ENCODE data around the gene PTPRD. TPM values are rescaled to one million over a fixed set of nuclear protein-coding genes. Genes with fewer than 3 reads are reported as not detected.
A peak's percentile ranks its signal among the peaks of the same experiment; 100 is the strongest.

The PTPRD gene
- total RNA-seq, 1 donor from 2014 or later = 136 TPM

DNA sequence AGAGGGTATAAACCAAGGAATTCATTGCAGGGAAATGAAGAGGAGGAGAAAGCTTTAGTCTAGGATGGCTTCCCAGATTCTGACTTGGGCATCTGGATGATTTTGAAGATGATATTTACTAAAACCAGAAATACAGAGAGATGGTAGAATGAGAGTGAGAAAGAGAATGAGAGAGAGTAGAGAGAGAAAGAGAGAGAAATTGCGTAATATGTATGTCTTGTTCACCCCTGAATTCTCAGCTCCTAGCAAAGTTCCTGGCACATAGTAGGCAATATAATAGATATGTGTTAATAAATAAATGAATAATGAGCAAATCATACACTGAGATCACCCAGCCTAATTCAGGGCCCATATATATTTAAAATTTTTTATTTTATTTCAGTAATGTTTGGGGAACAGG is 1723.7 kb downstream of the PTPRD start:
- no peaks in the 10 kb centered on the region for H3K27me3 Mint-ChIP-seq (ENCODE audit: insufficient read depth, low read depth)
- no peaks in the 10 kb centered on the region for H3K36me3 Mint-ChIP-seq
- Histone ChIP-seq H3K79me2 (ENCODE audit: low read depth) (no peaks in the 10 kb centered on the region), H3K27ac (no peak overlapping the region), H2AFZ (replicated peaks) (no peak overlapping the region), H3K9me3 (ENCODE audit: low read depth) (no peaks in the 10 kb centered on the region), H3K4me1 (peaks cover 5% of the 10 kb centered on the region), H3K4me2 (no peak overlapping the region), H3K27me3 (no peaks in the 10 kb centered on the region), H4K20me1 (ENCODE audit: low read depth) (no peaks in the 10 kb centered on the region), H3F3A (ENCODE audit: low read depth) (no peaks in the 10 kb centered on the region), H3K36me3 (no peaks in the 10 kb centered on the region), H3K9ac (no peak overlapping the region), H3K4me3 (no peak overlapping the region)
- TF ChIP-seq EZH2 (IDR thresholded peaks at IDR 0.05) (no peak), EZH2phosphoT487 (IDR thresholded peaks at IDR 0.05) (no peak)
- TF ChIP-seq, protein P1, sequence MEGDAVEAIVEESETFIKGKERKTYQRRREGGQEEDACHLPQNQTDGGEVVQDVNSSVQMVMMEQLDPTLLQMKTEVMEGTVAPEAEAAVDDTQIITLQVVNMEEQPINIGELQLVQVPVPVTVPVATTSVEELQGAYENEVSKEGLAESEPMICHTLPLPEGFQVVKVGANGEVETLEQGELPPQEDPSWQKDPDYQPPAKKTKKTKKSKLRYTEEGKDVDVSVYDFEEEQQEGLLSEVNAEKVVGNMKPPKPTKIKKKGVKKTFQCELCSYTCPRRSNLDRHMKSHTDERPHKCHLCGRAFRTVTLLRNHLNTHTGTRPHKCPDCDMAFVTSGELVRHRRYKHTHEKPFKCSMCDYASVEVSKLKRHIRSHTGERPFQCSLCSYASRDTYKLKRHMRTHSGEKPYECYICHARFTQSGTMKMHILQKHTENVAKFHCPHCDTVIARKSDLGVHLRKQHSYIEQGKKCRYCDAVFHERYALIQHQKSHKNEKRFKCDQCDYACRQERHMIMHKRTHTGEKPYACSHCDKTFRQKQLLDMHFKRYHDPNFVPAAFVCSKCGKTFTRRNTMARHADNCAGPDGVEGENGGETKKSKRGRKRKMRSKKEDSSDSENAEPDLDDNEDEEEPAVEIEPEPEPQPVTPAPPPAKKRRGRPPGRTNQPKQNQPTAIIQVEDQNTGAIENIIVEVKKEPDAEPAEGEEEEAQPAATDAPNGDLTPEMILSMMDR (IDR thresholded peaks at IDR 0.05) = no peak
- H3K4me3 Mint-ChIP-seq = no peak overlapping the region
- no peak for DNase-seq (ENCODE audit: low spot score)
- no peak overlapping the region for H3K27ac Mint-ChIP-seq
- H3K4me1 Mint-ChIP-seq = peaks cover 12% of the 10 kb centered on the region
- no peaks in the 10 kb centered on the region for H3K9me3 Mint-ChIP-seq

DNA sequence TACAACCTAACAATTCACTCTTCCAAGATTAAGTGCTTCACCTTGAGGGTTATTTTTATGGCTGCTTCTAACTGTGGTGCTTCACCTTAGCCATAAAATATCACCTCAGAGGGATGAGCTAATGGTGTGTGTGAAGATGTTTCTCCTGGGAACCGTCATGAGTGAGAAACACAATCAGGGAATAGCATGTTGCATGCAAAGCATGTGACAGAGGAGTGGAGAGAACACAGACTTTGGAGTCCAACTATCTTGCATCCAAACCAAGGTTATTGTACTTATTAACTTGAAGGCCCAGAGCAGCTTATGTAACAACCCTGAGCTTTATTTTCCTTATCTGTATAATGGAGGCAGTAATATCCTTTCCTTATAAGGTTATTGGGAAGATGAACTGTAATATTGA is 1724.2 kb downstream of the PTPRD start:
- H3K36me3 Mint-ChIP-seq = no peaks in the 10 kb centered on the region
- no peak overlapping the region for H3K27ac ChIP-seq
- H2AFZ ChIP-seq (replicated peaks) = peak overlapping the region; percentile 26
- H3K27ac Mint-ChIP-seq = no peak overlapping the region
- no peak overlapping the region for H3K4me3 Mint-ChIP-seq
- no peak overlapping the region for H3K4me3 ChIP-seq
- H3K27me3 ChIP-seq = no peaks in the 10 kb centered on the region
- peaks cover 14% of the 10 kb centered on the region for H3K4me1 Mint-ChIP-seq
- no peaks in the 10 kb centered on the region for H4K20me1 ChIP-seq (ENCODE audit: low read depth)
- peaks cover 5% of the 10 kb centered on the region for H3K4me1 ChIP-seq
- H3K79me2 ChIP-seq (ENCODE audit: low read depth) = no peaks in the 10 kb centered on the region
- no peak for DNase-seq (ENCODE audit: low spot score)
- H3K9me3 ChIP-seq (ENCODE audit: low read depth) = no peaks in the 10 kb centered on the region
- TF ChIP-seq, protein P1 (IDR thresholded peaks at IDR 0.05) = no peak
- TF ChIP-seq EZH2 (IDR thresholded peaks at IDR 0.05) (no peak), EZH2phosphoT487 (IDR thresholded peaks at IDR 0.05) (no peak)
- H3F3A ChIP-seq (ENCODE audit: low read depth) = no peaks in the 10 kb centered on the region
- H3K27me3 Mint-ChIP-seq (ENCODE audit: insufficient read depth, low read depth) = no peaks in the 10 kb centered on the region
- no peaks in the 10 kb centered on the region for H3K9me3 Mint-ChIP-seq
- no peak overlapping the region for H3K4me2 ChIP-seq
- H3K9ac ChIP-seq = no peak overlapping the region
- no peaks in the 10 kb centered on the region for H3K36me3 ChIP-seq

DNA sequence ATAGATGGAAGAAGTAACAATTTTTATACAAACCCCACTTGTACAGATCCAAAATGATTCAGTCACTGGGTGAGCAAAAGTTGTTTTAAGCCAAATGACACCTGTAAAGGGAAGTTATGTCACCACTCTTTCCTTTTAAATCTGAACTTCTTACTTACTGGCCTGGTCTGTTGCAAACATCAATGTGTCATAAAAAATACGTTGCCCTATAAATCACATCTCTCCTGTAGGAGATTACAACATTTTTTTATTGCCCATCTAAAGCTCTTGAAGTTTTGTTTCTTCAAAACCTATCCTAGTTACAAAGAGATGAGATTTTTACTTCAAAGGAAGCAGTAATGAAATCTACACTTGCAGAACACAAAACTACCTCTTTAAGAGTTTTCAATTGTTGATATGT is 1725.4 kb downstream of the PTPRD start:
- Histone ChIP-seq H3K4me1 (peaks cover 5% of the 10 kb centered on the region), H3K4me2 (no peak overlapping the region), H3K9ac (no peak overlapping the region), H2AFZ (replicated peaks) (no peak overlapping the region), H3K79me2 (ENCODE audit: low read depth) (no peaks in the 10 kb centered on the region), H3K36me3 (no peaks in the 10 kb centered on the region), H3K4me3 (no peak overlapping the region), H4K20me1 (ENCODE audit: low read depth) (no peaks in the 10 kb centered on the region), H3K27ac (no peak overlapping the region), H3K9me3 (ENCODE audit: low read depth) (no peaks in the 10 kb centered on the region), H3K27me3 (no peaks in the 10 kb centered on the region), H3F3A (ENCODE audit: low read depth) (no peaks in the 10 kb centered on the region)
- no peak for TF ChIP-seq EZH2 (IDR thresholded peaks at IDR 0.05)
- TF ChIP-seq, protein P1 (IDR thresholded peaks at IDR 0.05) = no peak
- no peak for DNase-seq (ENCODE audit: low spot score)
- Mint-ChIP-seq H3K27ac (no peak overlapping the region), H3K9me3 (no peaks in the 10 kb centered on the region), H3K4me1 (peaks cover 22% of the 10 kb centered on the region), H3K4me3 (no peak overlapping the region), H3K27me3 (ENCODE audit: insufficient read depth, low read depth) (no peaks in the 10 kb centered on the region), H3K36me3 (no peaks in the 10 kb centered on the region)

Data from neural progenitor cell (in vitro differentiated cells).